HG03575 (cell line): ENCODE measurements around the gene CPNE2.
"Not testable (repeated sequence)": the region's sequence is repeated elsewhere in the genome, so short reads cannot be mapped to it uniquely, and the experiment has no call there.

ENCODE experiments used
- ATAC-seq: cut with Tn5 transposase; IDR thresholded peaks from one replicate; pipeline ENCODE4 v1.9.1; 2021; ENCODE audit not compliant: unreplicated experiment, insufficient number of reproducible peaks, low FRiP score; ENCODE audit errors: extremely low read depth

CPNE2 gene

DNA sequence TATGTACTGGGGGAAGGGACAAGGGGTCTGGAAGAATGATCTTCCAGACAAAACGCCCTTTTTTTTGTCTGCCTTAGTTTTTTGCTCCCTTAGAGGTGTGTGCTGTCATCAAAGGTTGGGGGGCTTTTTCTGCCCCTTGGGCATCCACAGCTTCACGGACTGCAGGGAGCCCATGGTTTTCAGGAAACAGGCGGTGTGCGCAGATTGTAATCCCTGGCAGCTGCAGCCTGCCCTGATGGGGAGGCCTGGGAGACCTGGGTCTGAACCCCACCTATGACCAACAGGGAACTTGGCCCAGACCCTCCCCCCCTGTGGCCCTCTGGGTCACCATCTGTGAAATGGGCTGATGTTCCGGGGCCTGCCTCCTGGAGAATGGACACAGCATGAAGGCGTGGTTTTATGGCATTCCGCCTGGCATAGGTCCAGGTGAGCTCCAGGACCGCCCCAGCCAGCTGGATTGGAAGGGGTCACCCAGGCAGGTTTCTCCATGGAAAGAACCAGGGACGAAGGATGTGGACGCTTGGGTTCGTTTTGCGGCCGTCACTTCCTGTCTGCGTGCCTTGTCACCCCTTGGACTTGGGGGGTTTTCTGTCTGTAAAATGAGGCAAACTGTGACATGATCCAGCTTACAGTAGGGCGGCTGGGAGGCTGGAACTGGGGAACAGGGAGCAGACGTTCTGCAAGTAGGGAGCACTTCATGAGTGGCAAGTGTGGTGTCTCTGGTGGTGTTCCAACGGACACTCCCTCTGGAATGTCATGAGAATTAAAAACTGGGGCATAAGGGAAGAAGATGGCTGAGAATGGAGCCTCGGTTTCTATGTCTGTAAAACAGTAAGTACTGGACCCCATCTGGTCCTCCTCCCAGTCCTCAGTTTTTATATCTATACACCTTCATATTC is 1.5 kb downstream of the CPNE2 start:
- no peak for ATAC-seq

DNA sequence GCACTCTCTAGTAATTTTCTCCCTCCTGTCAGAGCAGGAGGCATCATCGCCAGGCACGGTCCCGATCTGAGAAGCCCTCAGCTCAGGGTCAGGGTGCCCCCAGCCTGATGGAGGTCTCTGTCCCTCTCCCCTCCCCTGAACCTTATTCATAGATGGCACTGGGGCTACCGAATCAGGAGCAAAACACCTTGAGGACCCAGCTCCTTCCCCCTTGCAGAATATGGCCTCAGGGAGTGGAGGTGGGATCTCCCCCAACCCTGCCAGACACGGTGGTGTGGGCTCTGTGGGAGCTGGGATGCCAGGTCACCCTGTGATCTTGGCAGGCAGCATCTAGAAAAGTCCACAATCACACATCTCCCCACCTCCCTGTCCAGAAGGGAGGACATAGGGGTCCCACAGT is 2.5 kb downstream of the CPNE2 start:
- ATAC-seq = no peak

DNA sequence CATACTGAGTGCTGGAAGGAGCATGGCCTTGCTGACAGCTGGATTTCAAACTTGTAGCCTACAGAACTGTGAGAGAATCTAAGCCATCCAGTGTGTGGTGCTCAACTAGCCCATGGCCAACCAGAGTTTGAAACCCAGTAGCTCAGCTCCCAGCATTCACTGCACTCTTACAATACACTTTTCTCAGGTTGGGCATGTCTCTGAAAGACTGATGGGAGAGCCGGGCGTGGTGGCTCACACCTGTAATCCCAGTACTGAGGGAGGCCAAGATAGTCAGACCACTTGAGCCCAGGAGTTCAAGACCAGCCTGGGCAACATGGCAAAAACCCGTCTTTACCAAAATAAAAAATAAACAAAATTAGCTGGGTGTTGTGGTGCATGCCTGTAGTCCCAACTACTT is 3.8 kb downstream of the CPNE2 start:
- ATAC-seq = no peak

DNA sequence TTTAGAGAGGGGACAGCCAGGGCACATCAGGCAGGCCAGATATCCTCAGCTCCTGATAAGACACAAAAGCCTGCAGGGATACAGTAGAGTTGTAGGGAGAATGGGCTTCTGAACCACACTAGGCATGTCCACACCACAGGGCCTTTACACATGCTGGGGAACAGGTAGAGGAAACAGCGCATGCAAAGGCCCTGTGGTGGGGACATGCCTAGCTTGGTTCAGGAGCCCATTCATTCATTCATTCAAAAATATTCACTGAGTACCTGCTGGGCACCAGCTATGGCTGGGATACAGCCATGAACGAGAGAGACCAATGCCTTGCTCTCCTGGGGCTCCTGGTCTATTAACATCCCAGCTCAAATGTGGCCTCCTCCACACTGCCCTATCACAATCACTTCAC is 4.4 kb downstream of the CPNE2 start:
- no peak for ATAC-seq

DNA sequence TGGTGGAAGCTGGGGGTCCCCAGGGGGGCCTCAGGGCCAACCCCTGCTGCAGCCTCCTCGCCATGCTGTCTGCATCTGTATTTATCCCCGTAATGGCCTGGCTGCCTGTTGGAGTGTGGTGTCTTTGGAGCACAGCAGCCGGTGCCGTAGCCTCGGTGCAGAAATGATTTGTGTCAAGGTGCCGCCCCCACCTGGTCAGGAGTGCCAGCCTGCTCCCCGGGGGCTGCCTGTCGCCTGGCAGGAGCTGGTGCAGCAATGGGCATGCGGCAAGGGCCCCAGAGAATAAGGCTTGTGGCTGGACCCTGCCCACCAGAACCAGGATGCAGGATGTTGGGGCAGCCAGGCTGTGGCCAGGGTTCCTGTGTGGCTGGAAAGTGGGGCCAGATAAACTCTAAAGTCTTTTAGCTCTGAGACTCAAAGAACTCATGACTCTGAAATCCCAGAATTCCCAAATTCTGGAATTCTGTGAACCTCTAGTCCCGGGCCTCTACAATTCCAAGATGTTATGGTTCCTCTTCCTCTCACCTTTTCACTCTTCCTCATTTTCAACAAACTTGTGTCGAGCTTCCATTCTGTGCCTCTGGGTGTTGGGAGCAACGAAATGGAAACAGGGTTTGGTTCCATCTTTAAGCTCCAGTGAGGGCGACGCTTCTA is 5.9 kb downstream of the CPNE2 start:
- ATAC-seq = no peak

DNA sequence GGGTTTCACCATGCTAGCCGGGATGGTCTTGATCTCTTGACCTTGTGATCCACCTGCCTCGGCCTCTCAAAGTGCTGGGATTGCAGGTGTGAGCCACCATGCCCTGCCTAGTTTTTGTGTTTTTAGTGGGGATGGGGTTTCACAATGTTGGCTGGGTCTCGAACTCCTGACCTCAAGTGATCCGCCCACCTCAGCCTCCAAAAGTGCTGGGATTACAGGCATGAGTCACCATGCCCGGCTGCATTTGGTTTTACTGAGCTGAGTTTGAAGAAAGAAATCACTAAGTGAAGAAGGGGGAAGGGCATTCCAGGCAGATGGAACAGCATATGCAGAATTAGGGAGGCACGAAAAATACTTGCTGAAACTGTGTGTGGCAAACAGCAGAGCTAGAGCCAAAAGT is 7.6 kb downstream of the CPNE2 start:
- not testable (repeated sequence) for ATAC-seq

DNA sequence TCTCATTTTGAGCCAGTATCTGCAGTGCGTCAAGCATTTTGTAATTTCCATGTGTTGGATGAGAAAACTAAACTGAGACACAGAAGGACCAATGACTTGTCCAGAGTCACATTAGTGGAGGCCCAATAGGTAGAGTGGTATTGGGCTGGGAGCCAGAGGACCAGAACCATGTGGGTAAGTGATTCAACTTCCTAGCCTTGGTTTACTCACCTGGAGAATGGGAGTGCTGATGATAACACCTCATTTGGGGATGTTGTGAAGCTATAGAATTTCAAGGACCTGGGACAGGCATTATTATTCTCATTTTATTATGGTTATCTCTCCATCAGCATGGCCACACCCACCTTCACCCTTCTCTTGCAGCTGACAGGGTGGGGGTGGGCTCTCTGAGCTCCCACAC is 8.1 kb downstream of the CPNE2 start:
- ATAC-seq = no peak

DNA sequence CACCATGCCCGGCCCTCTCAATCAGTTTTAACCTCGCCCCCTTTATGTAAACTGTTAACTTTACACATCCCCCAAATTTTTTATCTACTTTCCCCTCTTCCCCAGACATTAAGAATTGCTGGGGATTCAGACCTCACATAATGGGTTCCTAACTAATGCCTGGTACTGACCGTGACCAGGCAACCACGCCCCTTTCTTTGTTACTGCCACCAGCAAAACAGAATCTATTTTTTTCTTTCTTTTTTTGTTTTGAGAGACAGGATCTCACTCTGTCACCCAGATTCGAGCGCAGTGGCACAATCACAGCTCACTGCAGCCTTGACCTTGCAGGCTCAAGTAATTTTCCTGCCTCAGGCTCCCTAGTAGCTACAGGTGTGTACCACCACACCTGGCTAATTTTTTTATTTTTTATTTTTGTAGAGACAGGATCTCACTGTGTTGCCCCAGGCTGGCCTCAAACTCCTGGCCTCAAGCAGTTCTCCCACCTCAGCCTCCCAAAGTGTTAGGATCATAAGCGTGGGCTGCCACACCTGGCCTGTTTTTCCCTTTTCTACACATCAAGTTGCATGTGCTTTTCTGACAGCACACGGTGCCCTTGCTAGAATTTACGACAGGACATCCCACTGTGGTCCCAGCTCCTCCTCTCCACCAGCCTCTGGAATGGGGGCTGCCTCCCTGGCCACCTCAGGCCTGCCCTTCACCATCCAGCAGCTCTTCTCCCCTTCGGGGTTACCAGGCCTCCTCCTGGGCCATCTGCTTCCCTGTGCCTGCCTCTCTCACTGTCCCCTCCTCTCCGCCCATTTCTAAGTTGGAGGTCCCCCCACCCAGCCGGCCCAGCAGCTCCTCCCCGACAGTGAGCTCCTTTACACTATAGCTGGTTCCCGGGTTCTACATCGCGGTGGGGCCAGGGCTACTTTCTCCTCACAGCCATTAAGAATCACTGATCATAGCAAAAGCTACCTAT is 10.8 kb downstream of the CPNE2 start:
- ATAC-seq = no peak

DNA sequence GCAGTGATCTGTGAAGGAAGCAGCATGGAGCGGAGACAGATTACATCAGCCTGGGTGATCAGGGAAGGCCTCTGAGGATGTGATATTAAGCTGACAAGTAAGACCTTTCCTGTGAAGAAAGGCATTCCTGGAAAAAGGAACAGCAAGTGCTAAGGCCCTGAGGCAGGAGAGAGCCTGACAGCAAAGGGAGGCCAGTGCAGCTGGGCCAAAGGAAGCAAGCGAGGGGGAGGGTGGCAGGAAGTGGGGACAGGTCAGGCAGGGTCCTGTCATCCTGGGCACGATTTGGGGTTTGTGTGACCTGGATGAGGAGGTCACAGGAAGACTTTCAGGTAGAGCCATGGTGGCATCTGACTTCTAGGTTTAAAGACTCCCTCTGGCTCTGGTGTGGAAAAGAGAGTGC is 12.3 kb downstream of the CPNE2 start:
- ATAC-seq = no peak

DNA sequence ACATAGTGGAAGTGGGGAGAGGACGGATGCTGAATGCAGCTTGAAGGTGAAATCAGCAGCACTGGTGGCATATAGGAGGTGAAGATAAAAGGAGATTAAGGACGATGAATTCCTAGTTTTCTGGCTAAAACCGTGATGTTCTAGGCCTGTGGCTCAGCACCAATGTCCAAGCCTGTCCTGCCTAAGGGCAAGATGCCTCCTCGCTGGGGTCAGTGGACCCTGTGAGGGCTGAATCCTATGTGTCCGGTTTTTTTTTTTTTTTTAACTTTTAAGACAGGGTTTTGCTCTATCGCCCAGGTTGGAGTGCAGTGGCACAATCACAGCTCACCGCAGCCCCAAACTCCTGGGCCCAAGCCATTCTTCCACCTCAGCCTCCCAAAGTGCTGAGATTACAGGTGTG is 12.8 kb downstream of the CPNE2 start:
- ATAC-seq = no peak

DNA sequence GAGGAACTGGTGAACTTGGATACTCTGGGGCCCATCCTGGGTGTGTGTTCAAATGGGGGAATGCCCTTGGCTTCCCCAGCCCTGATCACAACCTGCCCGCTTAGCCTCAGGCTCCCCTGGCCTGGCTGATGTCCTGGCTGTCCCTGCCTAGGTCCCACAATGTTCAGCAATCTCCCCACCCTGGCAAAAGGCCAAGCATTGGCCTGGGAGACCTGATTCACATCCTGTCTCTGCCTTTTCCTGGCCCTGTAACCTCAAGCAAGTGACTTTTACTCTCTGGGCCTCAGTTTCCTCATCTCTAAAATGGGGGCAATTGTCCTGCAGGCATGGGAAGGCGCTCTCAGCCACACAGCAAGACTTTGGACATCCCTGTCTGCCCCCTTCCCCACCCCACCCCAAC is 14.4 kb downstream of the CPNE2 start:
- no peak for ATAC-seq

DNA sequence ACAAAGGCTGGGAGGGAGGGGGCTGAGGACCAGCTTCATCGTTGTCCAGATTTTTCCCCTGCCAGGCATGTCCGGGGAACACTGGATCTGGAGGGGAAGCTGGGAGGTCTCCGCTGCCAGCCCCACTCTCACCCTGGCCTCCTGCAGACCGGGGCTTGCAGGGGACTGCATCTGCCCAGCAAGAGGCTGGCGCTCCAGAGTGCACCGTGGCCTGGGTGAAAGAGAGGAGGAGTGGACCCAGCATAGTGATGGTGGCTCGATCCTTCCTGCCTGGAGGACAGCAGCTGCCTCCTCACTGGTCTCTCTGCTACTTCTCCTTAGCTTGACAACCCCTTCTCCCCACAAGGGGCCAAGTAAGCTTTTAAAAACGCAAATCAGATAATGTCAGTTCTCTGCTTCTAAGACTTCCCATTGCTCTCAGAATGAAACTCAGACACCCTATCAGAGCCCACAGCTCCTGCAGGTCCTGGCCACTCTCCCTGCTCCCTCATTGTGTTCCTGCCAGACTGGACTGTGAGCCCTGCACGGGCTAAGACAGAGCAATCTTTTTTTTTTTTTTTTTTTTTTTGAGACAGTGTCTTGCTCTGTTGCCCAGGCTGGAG is 15.0 kb downstream of the CPNE2 start:
- ATAC-seq = no peak

DNA sequence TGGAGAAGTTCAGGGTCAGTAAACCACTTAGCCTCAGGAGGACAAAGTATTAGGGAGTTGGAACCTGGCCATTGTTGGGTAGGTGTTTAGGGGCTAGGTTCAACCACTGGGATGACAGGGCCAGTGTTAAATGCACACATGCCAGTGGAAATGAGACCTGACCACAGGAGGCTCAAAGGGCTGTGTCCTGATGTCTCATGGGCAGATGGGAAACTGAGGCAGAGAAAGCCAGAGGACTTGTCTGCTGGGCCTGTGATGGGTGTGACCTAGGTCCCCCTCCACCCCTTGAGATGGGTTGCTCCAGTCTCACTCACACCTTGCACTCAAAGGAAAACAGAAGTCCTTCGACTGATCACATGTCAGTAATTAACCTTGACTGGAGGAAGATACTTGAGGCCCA is 16.0 kb downstream of the CPNE2 start:
- no peak for ATAC-seq

DNA sequence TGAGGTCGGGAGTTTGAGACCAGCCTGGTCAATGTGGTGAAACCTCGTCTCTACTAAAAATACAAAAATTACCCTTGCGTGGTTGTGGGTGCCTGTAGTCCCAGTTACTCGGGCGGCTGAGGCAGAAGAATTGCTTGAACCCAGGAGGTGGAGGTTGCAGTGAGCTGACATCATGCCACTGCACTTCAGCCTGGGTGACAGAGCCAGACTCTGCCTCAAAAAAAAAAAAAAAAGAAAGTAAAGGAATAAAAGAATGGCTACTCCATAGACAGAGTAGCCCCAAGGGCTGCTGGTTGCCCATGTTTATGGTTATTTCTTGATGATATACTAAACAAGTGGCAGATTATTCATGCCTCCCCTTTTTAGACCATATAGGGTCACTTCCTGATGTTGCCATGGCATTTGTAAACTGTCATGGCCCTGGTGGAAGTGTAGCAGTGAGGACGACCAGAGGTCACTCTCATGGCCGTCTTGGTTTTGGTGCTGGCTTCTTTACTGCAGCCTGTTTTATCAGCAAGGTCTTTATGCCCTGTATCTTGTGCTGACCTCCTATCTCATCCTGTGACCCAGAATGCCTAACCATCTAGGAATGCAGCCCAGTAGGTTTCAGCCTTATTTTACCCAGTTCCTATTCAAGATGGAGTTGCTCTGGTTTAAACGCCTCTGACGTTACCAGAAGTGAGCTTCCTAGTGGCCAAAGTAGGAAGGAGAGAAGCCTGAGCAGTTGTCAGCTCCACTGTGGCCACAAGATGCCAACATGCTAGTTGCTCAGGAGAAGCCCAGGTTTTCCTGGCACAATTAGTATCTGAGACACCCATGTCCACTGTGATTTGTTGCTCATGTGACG is 17.1 kb downstream of the CPNE2 start:
- not testable (repeated sequence) for ATAC-seq

DNA sequence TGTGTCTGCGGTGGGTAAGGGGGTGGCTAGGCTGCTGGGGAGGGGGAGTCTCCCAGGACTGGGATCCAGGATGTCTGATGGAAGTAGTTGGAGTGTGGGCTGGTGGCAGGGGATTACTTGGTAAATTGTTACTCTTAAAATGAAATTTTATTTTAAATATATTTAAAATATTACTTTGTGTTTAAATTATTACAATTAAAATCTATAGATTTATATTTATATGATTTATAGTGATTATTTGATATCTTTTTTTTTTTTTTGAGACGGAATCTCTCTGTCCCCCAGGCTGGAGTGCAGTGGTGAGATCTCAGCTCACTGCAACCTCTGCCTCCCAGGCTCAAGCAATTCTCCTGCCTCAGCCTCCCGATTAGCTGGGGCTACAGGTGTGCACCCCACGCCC is 18.6 kb downstream of the CPNE2 start:
- no peak for ATAC-seq

DNA sequence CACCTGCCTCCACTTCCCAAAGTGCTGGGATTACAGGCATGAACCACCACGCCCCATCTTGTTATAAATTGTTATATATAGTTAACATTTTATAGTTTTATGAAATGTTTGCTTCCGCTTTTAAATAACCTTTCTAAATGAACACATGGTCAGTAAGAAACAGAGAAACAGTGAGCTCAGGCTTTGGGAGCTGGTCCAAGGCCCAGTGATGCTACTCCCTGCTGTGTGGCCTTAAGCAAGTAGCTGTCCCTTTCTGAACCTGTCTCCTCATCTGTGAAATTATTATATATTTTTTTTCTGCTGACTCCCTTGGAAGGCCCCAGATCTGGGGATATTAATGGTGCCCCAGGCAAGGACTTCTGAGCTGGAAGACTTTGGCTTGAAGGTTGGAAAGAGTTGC is 19.0 kb downstream of the CPNE2 start:
- no peak for ATAC-seq

DNA sequence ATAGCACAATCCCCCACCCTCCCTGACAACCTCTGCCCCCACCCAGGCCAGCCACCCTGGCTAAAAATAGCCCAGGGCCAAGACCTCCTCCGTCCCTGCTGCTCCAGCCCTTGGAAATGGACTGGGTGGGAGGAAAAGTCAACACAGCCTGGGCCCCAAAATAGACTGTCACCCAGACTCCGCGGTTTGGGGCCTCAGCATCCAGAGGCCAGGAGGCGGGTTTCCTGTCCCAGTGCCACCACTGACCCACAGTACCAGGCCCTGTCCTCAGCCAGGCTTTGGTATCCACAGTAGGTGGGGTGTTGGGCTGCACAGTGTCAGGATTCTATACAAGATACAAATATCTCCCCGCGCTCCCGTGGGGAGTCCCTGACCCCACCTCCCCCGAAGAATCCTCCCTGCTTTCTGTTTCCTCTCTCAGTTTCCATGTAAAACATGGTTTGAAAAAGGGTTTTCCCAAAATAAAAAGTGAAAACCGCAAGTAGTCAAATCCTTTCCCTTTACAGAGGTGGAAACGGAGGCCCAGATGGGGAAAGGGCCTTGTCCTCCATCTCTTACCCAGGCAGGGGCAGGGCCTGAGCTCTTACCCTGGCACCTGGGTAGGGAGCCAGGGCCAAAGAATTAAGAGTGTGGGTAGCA is 20.1 kb downstream of the CPNE2 start:
- no peak for ATAC-seq

DNA sequence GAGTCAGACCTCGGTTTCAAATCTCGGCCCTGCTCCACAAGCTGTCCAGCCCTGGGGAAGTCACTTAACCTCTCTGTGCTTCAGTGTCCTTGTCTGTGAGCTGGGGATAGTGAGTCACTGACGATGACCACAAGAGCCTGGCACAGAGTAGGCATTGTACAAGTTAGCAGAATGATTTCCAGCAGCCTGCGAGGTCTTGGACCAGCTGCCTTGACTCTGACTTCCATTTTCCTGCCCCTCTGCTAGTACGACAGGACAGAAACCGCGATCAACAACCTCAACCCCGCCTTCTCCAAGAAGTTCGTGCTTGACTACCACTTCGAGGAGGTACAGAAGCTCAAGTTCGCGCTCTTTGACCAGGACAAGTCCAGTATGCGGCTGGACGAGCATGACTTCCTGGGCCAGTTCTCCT is 20.7 kb downstream of the CPNE2 start:
- ATAC-seq = no peak
